Neural crest cell (in vitro differentiated cells): ENCODE data around the gene PHLDA3. TPM values are rescaled to one million over a fixed set of nuclear protein-coding genes. Genes with fewer than 3 reads are reported as not detected.
"Not testable (repeated sequence)": the region's sequence is repeated elsewhere in the genome, so short reads cannot be mapped to it uniquely, and the experiment has no call there.

Experiments
- DNase-seq: peaks from one replicate; pipeline ENCODE4 v3.0.0; 2021; ENCODE audit warnings: low read depth, mixed read lengths, low spot score
- H3K27ac Mint-ChIP-seq: one replicate; pipeline ENCODE4 v1.8.0; 2021; ENCODE audit warnings: mild to moderate bottlenecking, mixed read lengths; ENCODE audit not compliant: unreplicated experiment
- H3K27me3 Mint-ChIP-seq: 2 replicates; pipeline ENCODE4 v1.8.0; 2021; ENCODE audit warnings: low read depth, mild to moderate bottlenecking, mixed read lengths
- H3K36me3 Mint-ChIP-seq: 2 replicates; pipeline ENCODE4 v1.8.0; 2021; ENCODE audit warnings: low read depth, mild to moderate bottlenecking, mixed read lengths
- H3K4me1 Mint-ChIP-seq: 2 replicates; pipeline ENCODE4 v1.8.0; 2021; ENCODE audit warnings: mixed read lengths
- H3K4me3 Mint-ChIP-seq: one replicate; pipeline ENCODE4 v1.8.0; 2021; ENCODE audit warnings: mild to moderate bottlenecking, mixed read lengths
- H3K9me3 Mint-ChIP-seq: 2 replicates; pipeline ENCODE4 v1.8.0; 2021; ENCODE audit warnings: mixed read lengths
- CTCF ChIP-seq: fragments of 200-600 bp; sonication (generic); conservative IDR thresholded peaks from 2 replicates; pipeline ENCODE4 v1.5.0; 2021; ENCODE audit warnings: antibody characterized with exemption, mild to moderate bottlenecking
- total RNA-seq: library from RNA; stranded (reverse); gene quantifications from 2 replicates; pipeline ENCODE4 v1.2.1, GENCODE V29; 2021

Gene PHLDA3
- total RNA-seq, 1 donor from 2014 or later: 10.7 TPM

- DNase-seq: no peak
- H3K4me3 Mint-ChIP-seq: no peak overlapping the region
- no peak overlapping the region for H3K27ac Mint-ChIP-seq
- no peaks in the 10 kb centered on the region for H3K9me3 Mint-ChIP-seq
- peaks cover 64% of the 10 kb centered on the region for H3K27me3 Mint-ChIP-seq
- TF ChIP-seq CTCF: no peak
- peaks cover 27% of the 10 kb centered on the region for H3K4me1 Mint-ChIP-seq
- H3K36me3 Mint-ChIP-seq: no peaks in the 10 kb centered on the region
Measured at GRCh38 chr1:201476670-201477344, 7.8 kb upstream of the PHLDA3 start.

- no peak for DNase-seq
- H3K27me3 Mint-ChIP-seq: peaks cover 64% of the 10 kb centered on the region
- H3K36me3 Mint-ChIP-seq: no peaks in the 10 kb centered on the region
- H3K27ac Mint-ChIP-seq: no peak overlapping the region
- peaks cover 25% of the 10 kb centered on the region for H3K4me1 Mint-ChIP-seq
- no peak for TF ChIP-seq CTCF
- H3K9me3 Mint-ChIP-seq: no peaks in the 10 kb centered on the region
- no peak overlapping the region for H3K4me3 Mint-ChIP-seq
Measured at GRCh38 chr1:201475915-201476669, 7.1 kb upstream of the PHLDA3 start.

- no peaks in the 10 kb centered on the region for H3K36me3 Mint-ChIP-seq
- H3K27me3 Mint-ChIP-seq: peaks cover 64% of the 10 kb centered on the region
- H3K9me3 Mint-ChIP-seq: no peaks in the 10 kb centered on the region
- H3K27ac Mint-ChIP-seq: no peak overlapping the region
- H3K4me1 Mint-ChIP-seq: peaks cover 22% of the 10 kb centered on the region
- no peak for TF ChIP-seq CTCF
- H3K4me3 Mint-ChIP-seq: no peak overlapping the region
- no peak for DNase-seq
Measured at GRCh38 chr1:201475130-201475529, 6.1 kb upstream of the PHLDA3 start.

GRCh38 chr1:201473296-201473695 is 4.3 kb upstream of the PHLDA3 start:
- H3K27me3 Mint-ChIP-seq: peaks cover 59% of the 10 kb centered on the region
- H3K36me3 Mint-ChIP-seq: no peaks in the 10 kb centered on the region
- no peak overlapping the region for H3K27ac Mint-ChIP-seq
- DNase-seq: no peak
- TF ChIP-seq CTCF: no peak
- no peaks in the 10 kb centered on the region for H3K9me3 Mint-ChIP-seq
- no peak overlapping the region for H3K4me3 Mint-ChIP-seq
- peaks cover 34% of the 10 kb centered on the region for H3K4me1 Mint-ChIP-seq

- not testable (repeated sequence) for H3K9me3 Mint-ChIP-seq, DNase-seq, H3K36me3 Mint-ChIP-seq, H3K27ac Mint-ChIP-seq
- Mint-ChIP-seq H3K27me3 (peaks cover 58% of the 10 kb centered on the region), H3K4me1 (peaks cover 34% of the 10 kb centered on the region), H3K4me3 (peak overlapping the region; percentile 6)
Measured at GRCh38 chr1:201472321-201472720, 3.3 kb upstream of the PHLDA3 start.

GRCh38 chr1:201471772-201472171 is 2.8 kb upstream of the PHLDA3 start:
- TF ChIP-seq CTCF: no peak
- H3K4me3 Mint-ChIP-seq: no peak overlapping the region
- no peaks in the 10 kb centered on the region for H3K9me3 Mint-ChIP-seq
- peaks cover 55% of the 10 kb centered on the region for H3K27me3 Mint-ChIP-seq
- H3K4me1 Mint-ChIP-seq: peaks cover 28% of the 10 kb centered on the region
- H3K27ac Mint-ChIP-seq: no peak overlapping the region
- H3K36me3 Mint-ChIP-seq: no peaks in the 10 kb centered on the region
- no peak for DNase-seq
